Immature natural killer cell (primary cell): ENCODE measurements around the gene PBX2. TPM values are rescaled to one million over a fixed set of nuclear protein-coding genes. Genes with fewer than 3 reads are reported as not detected.

Experiments used
- DNase-seq, 3 donors: peaks; one replicate each; pipeline ENCODE4 v3.0.0; 2022; ENCODE audit warnings: mixed read lengths in 1 of 3
- H3K27ac Mint-ChIP-seq, 6 donors: one replicate each; pipeline ENCODE4 v1.8.0; 2020; ENCODE audit warnings: mixed read lengths in 6 of 6, mild to moderate bottlenecking in 5 of 6, inconsistent platforms in 4 of 6, moderate library complexity in 3 of 6
- H3K27me3 Mint-ChIP-seq, 3 donors: one replicate each; pipeline ENCODE4 v1.8.0; 2020 to 2021; ENCODE audit warnings: low read depth in 3 of 3, mild to moderate bottlenecking in 3 of 3, mixed read lengths in 3 of 3, moderate library complexity in 3 of 3, inconsistent platforms in 1 of 3
- H3K36me3 Mint-ChIP-seq, 3 donors: one replicate each; pipeline ENCODE4 v1.8.0; 2020; ENCODE audit warnings: mixed read lengths in 3 of 3, inconsistent platforms in 2 of 3, mild to moderate bottlenecking in 2 of 3
- H3K4me1 Mint-ChIP-seq, 2 donors: one replicate each; pipeline ENCODE4 v1.8.0; 2020; ENCODE audit warnings: inconsistent platforms in 2 of 2, mild to moderate bottlenecking in 2 of 2, mixed read lengths in 2 of 2, moderate library complexity in 1 of 2
- H3K4me3 Mint-ChIP-seq, 5 donors: one replicate each; pipeline ENCODE4 v1.8.0; 2020; ENCODE audit warnings: mild to moderate bottlenecking in 5 of 5, mixed read lengths in 5 of 5, inconsistent platforms in 3 of 5, moderate library complexity in 3 of 5
- H3K9me3 Mint-ChIP-seq, 6 donors: one replicate each; pipeline ENCODE4 v1.8.0; 2020; ENCODE audit warnings: mild to moderate bottlenecking in 6 of 6, mixed read lengths in 6 of 6, inconsistent platforms in 4 of 6, moderate library complexity in 3 of 6
- polyA plus RNA-seq, 3 donors: library from polyadenylated mRNA; unstranded; fragments of 300-500 nt; fragmentation: Illumina TruSeq; gene quantifications; one replicate each; pipeline ENCODE4 v1.2.3, GENCODE V29; 2021

Gene PBX2
- 1 to 10 TPM in 2 of 3 donors, under 1 TPM in 1; 0.31 to 2.4 (median 1.6) TPM for polyA plus RNA-seq

GRCh38 chr6:32190054-32190851, at the start of gene PBX2:
TSS of gene PBX2 (minus strand) at chr6:32190202. CDS start at chr6:32189915, 287 bp downstream.
- DNase-seq: peak; percentile 75 to 76 (median 75)
- Mint-ChIP-seq H3K4me3 (peak within 1 kb of the TSS; percentile 95 to 96 (median 96)), H3K36me3 (peaks cover 5 to 24% (median 11%) of the 10 kb centered on the region in 3 donors), H3K4me1 (peaks cover 77 to 80% of the 10 kb centered on the region in 2 donors), H3K9me3 (no peaks in the 10 kb centered on the region), H3K27me3 (peaks cover 6 to 22% (median 20%) of the 10 kb centered on the region in 3 donors), H3K27ac (peak within 1 kb of the TSS; percentile 99 to 100 (median 99))

DNA sequence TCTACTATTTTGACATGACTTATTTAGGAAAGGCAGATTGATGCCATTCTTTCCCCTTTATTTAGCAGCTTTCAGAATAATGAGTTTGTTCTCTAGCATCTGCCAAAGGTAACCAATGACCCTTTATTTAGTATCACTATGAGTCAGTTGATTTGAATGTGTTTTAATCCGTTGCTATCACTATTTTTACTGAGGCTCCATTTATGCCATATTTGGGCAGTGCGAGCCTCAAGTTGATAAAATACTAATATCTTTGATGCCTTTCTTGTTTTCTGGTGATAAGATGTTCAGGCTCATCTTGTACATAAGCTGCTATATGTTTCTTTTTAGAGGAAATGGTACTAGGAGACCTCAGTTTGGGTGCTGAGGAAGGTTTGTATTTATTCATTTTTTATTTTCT, 49.5 kb upstream of the PBX2 start:
- H3K4me3 Mint-ChIP-seq: no peak overlapping the region
- no peaks in the 10 kb centered on the region for H3K36me3 Mint-ChIP-seq
- H3K27me3 Mint-ChIP-seq: peaks cover 0 to 9% (median 6%) of the 10 kb centered on the region in 3 donors
- no peak for DNase-seq
- H3K27ac Mint-ChIP-seq: no peak overlapping the region
- H3K9me3 Mint-ChIP-seq: no peaks in the 10 kb centered on the region
- no peaks in the 10 kb centered on the region for H3K4me1 Mint-ChIP-seq

GRCh38 chr6:32234934-32235333, 44.9 kb upstream of the PBX2 start:
- no peaks in the 10 kb centered on the region for H3K4me1 Mint-ChIP-seq
- no peaks in the 10 kb centered on the region for H3K9me3 Mint-ChIP-seq
- no peak for DNase-seq
- H3K36me3 Mint-ChIP-seq: no peaks in the 10 kb centered on the region
- H3K4me3 Mint-ChIP-seq: no peak overlapping the region
- H3K27ac Mint-ChIP-seq: peak overlapping the region in 1 of 6 donors; percentile 28
- peaks cover 0 to 7% (median 3%) of the 10 kb centered on the region in 3 donors for H3K27me3 Mint-ChIP-seq

- Mint-ChIP-seq H3K9me3 (no peaks in the 10 kb centered on the region), H3K36me3 (no peaks in the 10 kb centered on the region), H3K27me3 (peaks cover 0 to 11% (median 4%) of the 10 kb centered on the region in 3 donors), H3K27ac (peak overlapping the region in 1 of 6 donors; percentile 25), H3K4me1 (no peaks in the 10 kb centered on the region), H3K4me3 (no peak overlapping the region)
- no peak for DNase-seq
Observed at GRCh38 chr6:32226434-32226833, 36.4 kb upstream of the PBX2 start.

DNA sequence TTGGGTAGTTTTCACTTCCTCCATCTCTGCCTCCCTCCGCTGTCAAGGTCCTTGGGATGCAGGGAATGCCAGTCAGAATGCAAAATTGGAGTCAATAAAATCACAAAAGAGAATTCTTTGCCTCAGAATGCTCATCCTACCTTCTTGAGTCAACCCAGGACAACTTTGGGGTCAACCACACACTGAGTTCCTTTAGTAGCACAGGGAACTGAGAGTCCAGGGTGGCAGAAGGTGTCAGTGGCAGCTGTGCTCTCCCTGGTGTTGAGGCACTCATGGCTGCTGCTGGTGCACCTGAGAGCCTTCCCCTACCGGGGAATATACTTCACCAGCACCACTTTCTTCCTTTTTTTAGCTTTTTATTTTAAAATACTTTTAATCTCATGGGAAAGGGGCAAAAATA, 34.7 kb upstream of the PBX2 start:
- no peak for DNase-seq
- H3K36me3 Mint-ChIP-seq: no peaks in the 10 kb centered on the region
- H3K4me3 Mint-ChIP-seq: no peak overlapping the region
- H3K27ac Mint-ChIP-seq: peak overlapping the region in 1 of 6 donors; percentile 3
- no peaks in the 10 kb centered on the region for H3K4me1 Mint-ChIP-seq
- H3K27me3 Mint-ChIP-seq: peaks cover 0 to 11% (median 7%) of the 10 kb centered on the region in 3 donors
- H3K9me3 Mint-ChIP-seq: no peaks in the 10 kb centered on the region

GRCh38 chr6:32223258-32224235, 33.5 kb upstream of the PBX2 start, which contains the start of gene NOTCH4:
TSS of gene NOTCH4 (minus strand) at chr6:32224067. CDS start at chr6:32223928, 139 bp downstream.
- H3K9me3 Mint-ChIP-seq: no peaks in the 10 kb centered on the region
- no peaks in the 10 kb centered on the region for H3K4me1 Mint-ChIP-seq
- no peak for DNase-seq
- H3K4me3 Mint-ChIP-seq: no peak within 1 kb of the TSS
- H3K27me3 Mint-ChIP-seq: peaks cover 0 to 10% (median 7%) of the 10 kb centered on the region in 3 donors
- peak within 1 kb of the TSS in 1 of 6 donors; percentile 3 for H3K27ac Mint-ChIP-seq
- H3K36me3 Mint-ChIP-seq: no peaks in the 10 kb centered on the region

DNA sequence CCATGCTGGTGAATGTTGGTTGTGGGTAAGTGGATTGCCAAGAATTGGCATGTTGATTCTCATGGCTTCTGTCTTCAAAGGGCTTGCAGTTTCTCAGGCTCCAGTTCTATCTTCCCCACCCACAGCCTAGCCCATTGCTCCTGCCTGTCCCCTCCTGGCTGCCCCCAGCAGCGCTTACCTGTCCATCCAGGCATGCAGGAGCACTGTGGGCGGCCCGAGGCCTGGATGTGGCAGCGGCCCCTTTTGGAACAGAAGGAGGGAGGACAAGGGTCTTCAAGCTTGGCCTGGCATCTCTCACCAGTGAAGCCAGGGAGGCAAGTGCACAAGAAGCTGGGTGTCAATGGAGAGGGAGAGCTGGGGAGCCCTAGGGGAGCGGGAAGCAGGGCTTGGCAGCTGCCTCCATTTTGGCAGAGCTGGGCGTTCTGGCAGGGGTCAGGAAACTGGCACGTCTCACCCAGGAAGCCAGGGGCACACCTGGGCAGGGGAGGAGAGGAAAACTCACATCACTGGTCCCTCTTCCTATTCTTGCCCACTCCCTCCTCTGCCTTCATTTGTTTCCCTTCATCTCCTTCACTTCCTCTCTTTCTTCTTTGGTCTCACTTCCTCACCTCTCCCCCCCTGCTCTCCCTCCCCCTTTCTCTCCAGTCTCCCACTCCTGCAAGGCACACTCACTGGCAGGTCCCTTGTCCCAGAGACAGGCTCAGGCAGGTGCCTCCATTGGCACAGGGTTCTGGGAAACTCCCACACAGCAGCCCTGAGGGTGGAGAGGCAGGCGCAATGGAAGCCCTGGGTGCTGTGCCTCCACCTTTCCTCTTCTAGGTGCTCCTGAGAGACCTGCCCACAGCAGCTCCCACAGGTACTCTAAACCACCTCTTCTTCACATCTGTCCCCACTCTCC, 32.6 kb upstream of the PBX2 start:
- no peak overlapping the region for H3K27ac Mint-ChIP-seq
- no peak overlapping the region for H3K4me3 Mint-ChIP-seq
- H3K36me3 Mint-ChIP-seq: no peaks in the 10 kb centered on the region
- H3K27me3 Mint-ChIP-seq: peaks cover 0 to 8% (median 7%) of the 10 kb centered on the region in 3 donors
- no peaks in the 10 kb centered on the region for H3K9me3 Mint-ChIP-seq
- DNase-seq: no peak
- no peaks in the 10 kb centered on the region for H3K4me1 Mint-ChIP-seq

- H3K27ac Mint-ChIP-seq: no peak overlapping the region
- H3K9me3 Mint-ChIP-seq: no peaks in the 10 kb centered on the region
- H3K36me3 Mint-ChIP-seq: no peaks in the 10 kb centered on the region
- no peaks in the 10 kb centered on the region for H3K4me1 Mint-ChIP-seq
- peaks cover 2 to 7% (median 7%) of the 10 kb centered on the region in 3 donors for H3K27me3 Mint-ChIP-seq
- H3K4me3 Mint-ChIP-seq: no peak overlapping the region
- no peak for DNase-seq
Observed at GRCh38 chr6:32220021-32220420, 30.0 kb upstream of the PBX2 start.

DNA sequence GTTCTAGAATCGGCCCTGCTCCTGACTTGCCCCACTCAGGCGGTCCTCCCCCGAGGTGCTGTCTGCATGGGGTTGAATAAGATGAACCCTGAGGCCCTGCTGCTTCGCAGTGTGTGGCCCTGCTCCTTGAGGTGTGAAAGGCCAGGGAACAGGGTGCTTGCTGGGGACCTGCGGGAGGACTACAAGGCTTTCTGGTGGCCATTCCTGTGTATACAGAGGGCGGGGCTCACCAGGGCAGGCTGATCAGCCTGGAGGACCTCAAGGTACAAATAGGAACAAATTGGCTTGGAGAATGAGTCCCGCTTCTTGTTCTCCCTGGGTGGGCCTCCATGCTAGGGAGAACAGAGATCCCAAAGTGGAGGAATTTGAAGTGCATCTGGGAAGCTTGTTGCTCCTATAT, 28.2 kb upstream of the PBX2 start:
- DNase-seq: no peak
- H3K36me3 Mint-ChIP-seq: no peaks in the 10 kb centered on the region
- no peak overlapping the region for H3K4me3 Mint-ChIP-seq

GRCh38 chr6:32216998-32217397, 27.0 kb upstream of the PBX2 start:
- Mint-ChIP-seq H3K27me3 (peaks cover 2 to 7% (median 2%) of the 10 kb centered on the region in 3 donors), H3K4me3 (no peak overlapping the region), H3K36me3 (no peaks in the 10 kb centered on the region), H3K9me3 (no peaks in the 10 kb centered on the region), H3K27ac (no peak overlapping the region), H3K4me1 (no peaks in the 10 kb centered on the region)
- DNase-seq: no peak

More for the DNA sequence above, 28.2 kb upstream of the PBX2 start:
- no peak overlapping the region for H3K27ac Mint-ChIP-seq
- H3K4me1 Mint-ChIP-seq: no peaks in the 10 kb centered on the region
- no peaks in the 10 kb centered on the region for H3K9me3 Mint-ChIP-seq
- peaks cover 2 to 7% (median 2%) of the 10 kb centered on the region in 3 donors for H3K27me3 Mint-ChIP-seq

DNA sequence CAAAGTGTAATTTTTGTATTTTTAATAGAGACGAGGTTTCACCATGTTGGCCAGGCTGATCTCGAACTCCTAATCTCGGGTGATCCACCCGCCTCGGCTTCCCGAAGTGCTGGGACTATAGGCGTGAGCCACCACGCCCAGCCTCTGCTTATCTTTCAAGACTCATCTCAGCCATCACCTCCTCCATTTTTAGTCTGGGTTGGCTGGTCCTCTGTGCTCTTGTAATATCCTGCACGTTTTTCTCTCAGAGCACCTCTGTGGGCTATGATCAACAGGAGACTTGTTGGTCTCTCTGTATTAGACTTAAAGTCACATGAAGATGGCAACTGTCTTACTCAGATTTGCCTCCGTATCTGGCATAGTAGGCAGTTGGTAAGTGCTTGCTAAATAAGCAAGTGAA, 26.3 kb upstream of the PBX2 start:
- H3K4me3 Mint-ChIP-seq: no peak overlapping the region
- DNase-seq: no peak
- H3K4me1 Mint-ChIP-seq: no peaks in the 10 kb centered on the region
- no peaks in the 10 kb centered on the region for H3K9me3 Mint-ChIP-seq
- peaks cover 2% of the 10 kb centered on the region in 3 donors for H3K27me3 Mint-ChIP-seq
- H3K36me3 Mint-ChIP-seq: no peaks in the 10 kb centered on the region
- no peak overlapping the region for H3K27ac Mint-ChIP-seq

- H3K36me3 Mint-ChIP-seq: no peaks in the 10 kb centered on the region
- peaks cover 0 to 2% (median 2%) of the 10 kb centered on the region in 3 donors for H3K27me3 Mint-ChIP-seq
- H3K27ac Mint-ChIP-seq: peak overlapping the region in 1 of 6 donors; percentile 8
- H3K4me3 Mint-ChIP-seq: no peak overlapping the region
- H3K9me3 Mint-ChIP-seq: no peaks in the 10 kb centered on the region
- no peaks in the 10 kb centered on the region for H3K4me1 Mint-ChIP-seq
- no peak for DNase-seq
Observed at GRCh38 chr6:32215617-32216016, 25.6 kb upstream of the PBX2 start.

GRCh38 chr6:32214126-32214525, 24.1 kb upstream of the PBX2 start:
- Mint-ChIP-seq H3K9me3 (no peaks in the 10 kb centered on the region), H3K36me3 (no peaks in the 10 kb centered on the region), H3K27me3 (peaks cover 0 to 3% (median 2%) of the 10 kb centered on the region in 3 donors), H3K4me1 (no peaks in the 10 kb centered on the region), H3K4me3 (no peak overlapping the region), H3K27ac (peak overlapping the region in 2 of 6 donors; percentile 18 to 67)
- DNase-seq: no peak
